Osteocyte (in vitro differentiated cells): ENCODE measurements around the gene HCFC1. TPM values are rescaled to one million over a fixed set of nuclear protein-coding genes. Genes with fewer than 3 reads are reported as not detected.

Experiments
- DNase-seq: peaks from one replicate; pipeline ENCODE4 v3.0.0; 2021; ENCODE audit warnings: mixed read lengths; ENCODE audit not compliant: unreplicated experiment; ENCODE audit errors: extremely low spot score
- H3K27ac Mint-ChIP-seq: one replicate; pipeline ENCODE4 v1.8.0; 2021; ENCODE audit warnings: mild to moderate bottlenecking, mixed read lengths; ENCODE audit not compliant: unreplicated experiment
- H3K27me3 Mint-ChIP-seq: one replicate; pipeline ENCODE4 v1.8.0; 2021; ENCODE audit warnings: mixed read lengths; ENCODE audit not compliant: unreplicated experiment
- H3K36me3 Mint-ChIP-seq: one replicate; pipeline ENCODE4 v1.8.0; 2021; ENCODE audit warnings: mixed read lengths; ENCODE audit not compliant: unreplicated experiment
- H3K4me1 Mint-ChIP-seq: one replicate; pipeline ENCODE4 v1.8.0; 2021; ENCODE audit warnings: mixed read lengths; ENCODE audit not compliant: unreplicated experiment
- H3K4me3 Mint-ChIP-seq: one replicate; pipeline ENCODE4 v1.8.0; 2021; ENCODE audit warnings: mild to moderate bottlenecking, moderate library complexity, mixed read lengths; ENCODE audit not compliant: unreplicated experiment
- H3K9me3 Mint-ChIP-seq: one replicate; pipeline ENCODE4 v1.8.0; 2021; ENCODE audit warnings: mixed read lengths; ENCODE audit not compliant: unreplicated experiment
- CTCF ChIP-seq: fragments of 200-600 bp; sonication (generic); IDR thresholded peaks from 2 replicates; pipeline ENCODE4 v1.5.0; 2021; ENCODE audit warnings: antibody characterized with exemption, mild to moderate bottlenecking, moderate library complexity
- total RNA-seq: library from RNA; stranded (reverse); gene quantifications from 2 replicates; pipeline ENCODE4 v1.2.1, GENCODE V29; 2021

The HCFC1 gene
- total RNA-seq, 1 donor from 2014 or later, result 74.8 TPM

- no peak for TF ChIP-seq CTCF
- DNase-seq, result no peak
- Mint-ChIP-seq H3K4me3 (no peak overlapping the region), H3K4me1 (peaks cover 19% of the 10 kb centered on the region), H3K27me3 (no peaks in the 10 kb centered on the region), H3K9me3 (no peaks in the 10 kb centered on the region), H3K36me3 (peaks cover 5% of the 10 kb centered on the region), H3K27ac (no peak overlapping the region)
Measured at GRCh38 chrX:153928846-153929245, 42.8 kb downstream of the HCFC1 start.

GRCh38 chrX:153927922-153928760 is 43.5 kb downstream of the HCFC1 start:
- no peaks in the 10 kb centered on the region for H3K27me3 Mint-ChIP-seq
- H3K27ac Mint-ChIP-seq, result peak overlapping the region; percentile 95
- peak; percentile 98 for DNase-seq
- no peak for TF ChIP-seq CTCF
- peaks cover 5% of the 10 kb centered on the region for H3K36me3 Mint-ChIP-seq
- peak overlapping the region; percentile 78 for H3K4me3 Mint-ChIP-seq
- H3K4me1 Mint-ChIP-seq, result peaks cover 16% of the 10 kb centered on the region
- H3K9me3 Mint-ChIP-seq, result no peaks in the 10 kb centered on the region

GRCh38 chrX:153927672-153927921 is 44.0 kb downstream of the HCFC1 start:
- Mint-ChIP-seq H3K9me3 (no peaks in the 10 kb centered on the region), H3K4me3 (peak overlapping the region; percentile 73), H3K27ac (peak overlapping the region; percentile 85), H3K27me3 (no peaks in the 10 kb centered on the region), H3K36me3 (peaks cover 5% of the 10 kb centered on the region), H3K4me1 (peaks cover 15% of the 10 kb centered on the region)
- no peak for TF ChIP-seq CTCF
- DNase-seq, result no peak

- peaks cover 17% of the 10 kb centered on the region for H3K4me1 Mint-ChIP-seq
- no peak for TF ChIP-seq CTCF
- H3K9me3 Mint-ChIP-seq, result no peaks in the 10 kb centered on the region
- no peak for DNase-seq
- peak overlapping the region; percentile 85 for H3K27ac Mint-ChIP-seq
- no peaks in the 10 kb centered on the region for H3K27me3 Mint-ChIP-seq
- peak overlapping the region; percentile 73 for H3K4me3 Mint-ChIP-seq
- H3K36me3 Mint-ChIP-seq, result peaks cover 5% of the 10 kb centered on the region
Measured at GRCh38 chrX:153926858-153927671, 44.6 kb downstream of the HCFC1 start.

GRCh38 chrX:153926552-153926857 is 45.1 kb downstream of the HCFC1 start:
- Mint-ChIP-seq H3K27ac (peak overlapping the region; percentile 10), H3K9me3 (no peaks in the 10 kb centered on the region), H3K36me3 (peaks cover 3% of the 10 kb centered on the region), H3K4me1 (peaks cover 22% of the 10 kb centered on the region), H3K4me3 (no peak overlapping the region), H3K27me3 (no peaks in the 10 kb centered on the region)
- no peak for TF ChIP-seq CTCF
- DNase-seq, result no peak
